OCI-LY1 (cell line): ENCODE measurements around the gene KHDC1L.

Experiments used
- H2AFZ ChIP-seq: fragments of 200-600 bp; sonication (generic), shearing (Covaris generic); 2 replicates; pipeline ENCODE4 v1.6.0; 2014; ENCODE audit warnings: antibody characterized with exemption, mild to moderate bottlenecking, low read length
- H3F3A ChIP-seq: fragments of 200-600 bp; sonication (generic), shearing (Covaris generic); 2 replicates; pipeline ENCODE4 v1.6.0; 2014; ENCODE audit warnings: mild to moderate bottlenecking, antibody characterized with exemption, low read length, moderate library complexity; ENCODE audit not compliant: insufficient read depth
- H3K27ac ChIP-seq: fragments of 200-600 bp; sonication (generic); 2 replicates; pipeline ENCODE4 v1.5.1; 2014; ENCODE audit warnings: low read length, mixed run types, mild to moderate bottlenecking, low read depth; ENCODE audit not compliant: poor library complexity, severe bottlenecking
- H3K27me3 ChIP-seq: fragments of 200-600 bp; sonication (generic); 2 replicates; pipeline ENCODE4 v1.6.0; 2014; ENCODE audit warnings: antibody characterized with exemption, mild to moderate bottlenecking, low read length, moderate library complexity; ENCODE audit not compliant: insufficient read depth
- H3K36me3 ChIP-seq: fragments of 200-600 bp; sonication (generic); 2 replicates; pipeline ENCODE4 v1.6.1; 2014; ENCODE audit warnings: mild to moderate bottlenecking, antibody characterized with exemption, low read length, moderate library complexity, mixed read lengths; ENCODE audit not compliant: insufficient read depth
- H3K4me1 ChIP-seq: fragments of 200-600 bp; sonication (generic); 2 replicates; pipeline ENCODE4 v1.5.1; 2014; ENCODE audit warnings: mild to moderate bottlenecking, low read length, moderate library complexity; ENCODE audit not compliant: insufficient read depth, severe bottlenecking
- H3K4me2 ChIP-seq: fragments of 200-600 bp; sonication (generic), shearing (Covaris generic); 2 replicates; pipeline ENCODE4 v1.6.1; 2014; ENCODE audit warnings: low read length
- H3K4me3 ChIP-seq: fragments of 200-600 bp; sonication (generic); 2 replicates; pipeline ENCODE4 v1.5.1; 2014; ENCODE audit warnings: low read length, low read depth, mild to moderate bottlenecking, mixed read lengths; ENCODE audit not compliant: poor library complexity, severe bottlenecking
- H3K79me2 ChIP-seq: fragments of 200-600 bp; shearing (Covaris generic); 2 replicates; pipeline ENCODE4 v1.6.1; 2016; ENCODE audit warnings: mixed run types, low read length, mixed read lengths; ENCODE audit not compliant: insufficient read depth
- H3K9ac ChIP-seq: fragments of 200-600 bp; sonication (generic), shearing (Covaris generic); 2 replicates; pipeline ENCODE4 v1.6.1; 2014; ENCODE audit warnings: mild to moderate bottlenecking, low read length, mixed read lengths
- H3K9me2 ChIP-seq: fragments of 200-600 bp; sonication (generic), shearing (Covaris generic); 2 replicates; pipeline ENCODE4 v1.6.1; 2014; ENCODE audit warnings: low read depth, mild to moderate bottlenecking, low read length, mixed read lengths
- H3K9me3 ChIP-seq: fragments of 200-600 bp; shearing (Covaris generic); 2 replicates; pipeline ENCODE4 v1.6.1; 2014; ENCODE audit warnings: low read length, mixed read lengths
- H4K20me1 ChIP-seq: fragments of 200-600 bp; sonication (generic), shearing (Covaris generic); 2 replicates; pipeline ENCODE4 v1.6.0; 2016; ENCODE audit warnings: mild to moderate bottlenecking, low read length; ENCODE audit not compliant: insufficient read depth
- EZH2 ChIP-seq: fragments of 200-600 bp; sonication (generic), shearing (Covaris generic); IDR thresholded peaks from 2 replicates; pipeline ENCODE4 v1.8.0; 2017; ENCODE audit warnings: borderline replicate concordance, mixed run types, mild to moderate bottlenecking, antibody characterized with exemption, low read length, moderate library complexity, mixed read lengths
- TF ChIP-seq, protein P1 (sequence below): fragments of 200-600 bp; sonication (generic), shearing (Covaris generic); IDR thresholded peaks from 2 replicates; pipeline ENCODE4 v1.5.1; 2017; ENCODE audit warnings: mild to moderate bottlenecking, antibody characterized with exemption, low read length, moderate library complexity, mixed read lengths

The KHDC1L gene

DNA sequence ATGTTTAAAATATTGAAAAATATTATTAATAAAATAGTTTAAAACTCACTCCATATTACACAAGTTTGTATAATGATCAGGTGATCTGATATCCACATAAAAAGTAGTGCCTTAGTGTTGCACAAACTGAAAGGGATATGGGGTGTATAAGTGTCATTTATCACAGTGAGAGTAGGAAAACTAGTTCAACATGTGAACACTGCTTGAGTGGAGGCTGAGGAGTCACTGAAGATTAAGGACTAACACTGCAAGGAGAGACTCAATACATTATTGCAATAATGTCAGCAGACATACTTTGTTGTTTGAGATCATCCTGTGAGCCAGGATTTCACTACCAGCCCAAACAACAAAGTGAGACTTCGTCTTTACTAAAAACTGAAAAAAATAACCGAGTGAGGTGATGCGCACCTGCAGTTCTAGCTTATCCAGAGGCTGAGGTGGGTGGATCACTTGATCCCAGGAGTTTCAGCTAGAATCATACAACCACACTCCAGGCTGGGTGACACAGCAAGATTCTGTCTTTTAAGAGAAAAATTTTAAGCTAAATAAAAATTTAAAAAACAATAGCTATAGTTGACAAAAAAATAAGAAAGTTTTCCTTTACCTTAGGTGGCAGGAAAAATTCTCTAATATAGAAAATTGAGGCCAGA is 2.4 kb upstream of the KHDC1L start:
- Histone ChIP-seq H3K27me3 (no peaks in the 10 kb centered on the region), H3K9me3 (no peaks in the 10 kb centered on the region), H3K79me2 (no peaks in the 10 kb centered on the region), H3K27ac (no peak overlapping the region), H3K9ac (no peak overlapping the region), H3K4me2 (no peak overlapping the region), H3K36me3 (no peaks in the 10 kb centered on the region), H4K20me1 (no peaks in the 10 kb centered on the region), H3F3A (no peaks in the 10 kb centered on the region), H3K4me1 (no peaks in the 10 kb centered on the region), H3K9me2 (no peaks in the 10 kb centered on the region), H3K4me3 (no peak overlapping the region), H2AFZ (no peak overlapping the region)
- no peak for TF ChIP-seq EZH2
- TF ChIP-seq, protein P1, sequence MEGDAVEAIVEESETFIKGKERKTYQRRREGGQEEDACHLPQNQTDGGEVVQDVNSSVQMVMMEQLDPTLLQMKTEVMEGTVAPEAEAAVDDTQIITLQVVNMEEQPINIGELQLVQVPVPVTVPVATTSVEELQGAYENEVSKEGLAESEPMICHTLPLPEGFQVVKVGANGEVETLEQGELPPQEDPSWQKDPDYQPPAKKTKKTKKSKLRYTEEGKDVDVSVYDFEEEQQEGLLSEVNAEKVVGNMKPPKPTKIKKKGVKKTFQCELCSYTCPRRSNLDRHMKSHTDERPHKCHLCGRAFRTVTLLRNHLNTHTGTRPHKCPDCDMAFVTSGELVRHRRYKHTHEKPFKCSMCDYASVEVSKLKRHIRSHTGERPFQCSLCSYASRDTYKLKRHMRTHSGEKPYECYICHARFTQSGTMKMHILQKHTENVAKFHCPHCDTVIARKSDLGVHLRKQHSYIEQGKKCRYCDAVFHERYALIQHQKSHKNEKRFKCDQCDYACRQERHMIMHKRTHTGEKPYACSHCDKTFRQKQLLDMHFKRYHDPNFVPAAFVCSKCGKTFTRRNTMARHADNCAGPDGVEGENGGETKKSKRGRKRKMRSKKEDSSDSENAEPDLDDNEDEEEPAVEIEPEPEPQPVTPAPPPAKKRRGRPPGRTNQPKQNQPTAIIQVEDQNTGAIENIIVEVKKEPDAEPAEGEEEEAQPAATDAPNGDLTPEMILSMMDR: no peak

DNA sequence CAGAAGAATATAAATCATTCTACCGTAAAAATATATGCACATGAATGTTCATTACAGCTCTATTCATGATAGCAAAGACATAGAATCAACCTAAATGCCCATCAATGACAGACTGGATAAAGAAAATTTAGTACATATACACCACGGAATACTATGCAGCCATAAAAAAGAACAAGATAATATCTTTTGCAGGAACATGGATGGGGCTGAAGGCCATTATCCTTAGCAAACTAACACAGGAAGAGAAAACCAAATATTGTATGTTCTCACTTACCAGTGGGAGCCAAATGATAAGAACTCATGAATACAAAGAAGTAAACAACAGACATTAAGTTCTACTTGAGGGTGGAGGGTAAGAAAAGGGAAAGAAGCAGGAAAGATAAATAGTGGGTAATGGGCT is 8.4 kb downstream of the KHDC1L start:
- Histone ChIP-seq H3K27me3 (no peaks in the 10 kb centered on the region), H3K9me3 (no peaks in the 10 kb centered on the region), H3K9ac (no peak overlapping the region), H3K4me2 (no peak overlapping the region), H3K4me3 (no peak overlapping the region), H3K9me2 (no peaks in the 10 kb centered on the region), H4K20me1 (no peaks in the 10 kb centered on the region), H3F3A (no peaks in the 10 kb centered on the region), H3K27ac (no peak overlapping the region), H3K79me2 (no peaks in the 10 kb centered on the region), H3K36me3 (no peaks in the 10 kb centered on the region), H3K4me1 (no peaks in the 10 kb centered on the region), H2AFZ (no peak overlapping the region)
- TF ChIP-seq EZH2: no peak
- TF ChIP-seq, protein P1: no peak

DNA sequence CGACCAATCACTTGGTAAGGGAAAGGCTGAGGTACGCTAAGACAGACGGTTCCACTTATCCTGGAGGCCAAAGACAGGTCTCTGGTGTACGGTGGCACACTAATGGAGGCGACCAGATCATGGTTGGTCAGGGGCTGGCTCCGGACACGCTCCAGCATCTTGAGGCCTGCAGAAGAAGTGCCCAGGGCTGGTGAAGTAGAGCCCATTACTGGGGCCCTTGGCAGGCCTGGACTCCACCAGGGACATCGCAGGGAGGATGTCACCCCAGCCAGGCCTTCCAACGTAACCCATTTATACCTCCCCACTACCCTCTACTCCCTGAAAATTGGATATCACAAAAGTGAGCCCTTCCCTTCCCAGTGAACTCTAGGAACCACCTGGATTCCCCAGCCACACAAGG is 16.2 kb downstream of the KHDC1L start:
- no peaks in the 10 kb centered on the region for H3K36me3 ChIP-seq
- no peak for TF ChIP-seq EZH2
- TF ChIP-seq, protein P1: no peak
- no peaks in the 10 kb centered on the region for H3K9me3 ChIP-seq
- H3K9ac ChIP-seq: no peak overlapping the region
- H2AFZ ChIP-seq: no peak overlapping the region
- no peaks in the 10 kb centered on the region for H3F3A ChIP-seq
- H3K27ac ChIP-seq: no peak overlapping the region
- no peaks in the 10 kb centered on the region for H3K27me3 ChIP-seq
- no peaks in the 10 kb centered on the region for H3K79me2 ChIP-seq
- H3K9me2 ChIP-seq: no peaks in the 10 kb centered on the region
- H4K20me1 ChIP-seq: no peaks in the 10 kb centered on the region
- no peak overlapping the region for H3K4me3 ChIP-seq
- H3K4me1 ChIP-seq: no peaks in the 10 kb centered on the region
- no peak overlapping the region for H3K4me2 ChIP-seq
